ENCODE measurements around the gene PPP1R1C. TPM values are rescaled to one million over a fixed set of nuclear protein-coding genes. Genes with fewer than 3 reads are reported as not detected.

PPP1R1C gene
- total RNA-seq, 4 donors from 2014 or later: 0.58 TPM; not detected in 3

DNA sequence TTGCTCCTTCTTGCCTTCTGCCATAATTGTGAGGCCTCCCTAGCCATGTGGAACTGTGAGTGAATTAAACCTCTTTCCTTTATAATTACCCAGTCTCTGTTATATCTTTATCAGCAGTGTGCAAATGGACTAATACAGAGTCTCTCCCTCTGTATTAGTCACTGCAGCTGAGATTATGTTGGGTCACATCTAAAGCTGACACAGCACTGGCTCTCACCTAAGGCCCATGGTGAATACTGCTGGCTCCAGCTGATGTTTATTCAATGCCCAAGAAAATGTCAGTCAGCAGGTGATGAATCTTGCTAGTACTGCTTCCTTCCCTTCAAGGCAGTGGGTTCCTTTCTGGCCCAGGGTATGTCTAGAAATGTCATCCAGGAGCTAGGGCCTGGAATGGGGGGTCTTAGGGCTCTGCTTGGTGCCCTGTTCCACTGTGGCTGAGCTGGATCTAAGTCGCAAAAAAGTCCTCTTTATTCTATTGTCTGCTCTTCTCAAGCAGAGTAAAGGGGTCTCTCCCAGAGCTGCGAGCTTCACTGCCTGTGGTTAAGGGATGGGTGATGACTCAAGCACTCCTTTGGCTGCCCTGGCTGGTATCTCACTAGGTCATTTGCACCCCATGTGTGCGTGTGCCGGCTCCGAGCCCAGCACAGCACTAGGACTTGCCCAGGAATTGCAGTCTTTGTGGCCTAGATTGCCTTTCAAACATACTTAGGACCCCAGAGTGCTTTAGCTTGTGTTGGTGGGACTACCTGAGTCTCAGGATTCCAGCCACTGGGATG lies 29.9 kb downstream of the PPP1R1C start:
- no peaks in the 10 kb centered on the region for H3K36me3 ChIP-seq
- ATAC-seq: no peak
- no CpG with 5 or more reads among the region's 5 CpGs for WGBS, 2 donors (ENCODE audit: low coverage in 1 of 2)

DNA sequence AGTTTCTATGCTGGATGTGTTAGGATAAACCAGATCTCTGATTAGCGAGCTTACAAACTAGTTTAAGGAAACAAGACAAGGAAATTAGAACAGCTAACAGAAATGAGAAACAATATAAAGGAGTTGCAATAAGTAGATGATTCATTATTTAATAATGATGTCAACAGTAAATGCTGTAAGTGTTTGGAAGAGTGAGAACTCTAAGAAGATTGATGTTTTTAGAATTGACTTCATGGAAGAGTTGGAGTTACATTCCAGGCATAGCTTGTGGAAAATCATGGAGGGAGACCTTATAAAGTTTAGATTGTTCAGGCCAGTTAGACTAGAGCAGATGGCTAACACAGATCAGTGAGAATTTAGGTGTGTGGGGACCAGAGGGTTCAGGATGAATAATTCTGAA lies 32.6 kb downstream of the PPP1R1C start:
- Histone ChIP-seq H3K36me3 (no peaks in the 10 kb centered on the region), H3K27me3 (no peaks in the 10 kb centered on the region), H3K4me3 (no peak overlapping the region), H3K4me1 (peaks cover 0 to 32% (median 0%) of the 10 kb centered on the region in 3 donors), H3K9me3 (peaks cover 0 to 15% (median 0%) of the 10 kb centered on the region in 3 donors), H3K27ac (no peak overlapping the region)
- WGBS, 2 donors (ENCODE audit: low coverage in 1 of 2): 50 to 60% methylated on average over 1 of the region's 1 CpG
- no peak for TF ChIP-seq POLR2A (IDR thresholded peaks at IDR 0.05)
- no peak for TF ChIP-seq EP300 (IDR thresholded peaks at IDR 0.05)
- no peak for TF ChIP-seq POLR2AphosphoS5 (IDR thresholded peaks at IDR 0.05)
- TF ChIP-seq, protein P1, sequence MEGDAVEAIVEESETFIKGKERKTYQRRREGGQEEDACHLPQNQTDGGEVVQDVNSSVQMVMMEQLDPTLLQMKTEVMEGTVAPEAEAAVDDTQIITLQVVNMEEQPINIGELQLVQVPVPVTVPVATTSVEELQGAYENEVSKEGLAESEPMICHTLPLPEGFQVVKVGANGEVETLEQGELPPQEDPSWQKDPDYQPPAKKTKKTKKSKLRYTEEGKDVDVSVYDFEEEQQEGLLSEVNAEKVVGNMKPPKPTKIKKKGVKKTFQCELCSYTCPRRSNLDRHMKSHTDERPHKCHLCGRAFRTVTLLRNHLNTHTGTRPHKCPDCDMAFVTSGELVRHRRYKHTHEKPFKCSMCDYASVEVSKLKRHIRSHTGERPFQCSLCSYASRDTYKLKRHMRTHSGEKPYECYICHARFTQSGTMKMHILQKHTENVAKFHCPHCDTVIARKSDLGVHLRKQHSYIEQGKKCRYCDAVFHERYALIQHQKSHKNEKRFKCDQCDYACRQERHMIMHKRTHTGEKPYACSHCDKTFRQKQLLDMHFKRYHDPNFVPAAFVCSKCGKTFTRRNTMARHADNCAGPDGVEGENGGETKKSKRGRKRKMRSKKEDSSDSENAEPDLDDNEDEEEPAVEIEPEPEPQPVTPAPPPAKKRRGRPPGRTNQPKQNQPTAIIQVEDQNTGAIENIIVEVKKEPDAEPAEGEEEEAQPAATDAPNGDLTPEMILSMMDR (IDR thresholded peaks at IDR 0.05): no peak
- no peak for ATAC-seq

More for the DNA sequence above, 29.9 kb downstream of the PPP1R1C start:
- Histone ChIP-seq H3K27me3 (no peaks in the 10 kb centered on the region), H3K4me3 (no peak overlapping the region), H3K9me3 (peaks cover 0 to 9% (median 0%) of the 10 kb centered on the region in 3 donors), H3K4me1 (peaks cover 0 to 32% (median 0%) of the 10 kb centered on the region in 3 donors), H3K27ac (no peak overlapping the region)
- no peak for TF ChIP-seq POLR2AphosphoS5 (IDR thresholded peaks at IDR 0.05)
- TF ChIP-seq POLR2A (IDR thresholded peaks at IDR 0.05): no peak
- no peak for TF ChIP-seq EP300 (IDR thresholded peaks at IDR 0.05)
- TF ChIP-seq, protein P1 (IDR thresholded peaks at IDR 0.05): no peak

DNA sequence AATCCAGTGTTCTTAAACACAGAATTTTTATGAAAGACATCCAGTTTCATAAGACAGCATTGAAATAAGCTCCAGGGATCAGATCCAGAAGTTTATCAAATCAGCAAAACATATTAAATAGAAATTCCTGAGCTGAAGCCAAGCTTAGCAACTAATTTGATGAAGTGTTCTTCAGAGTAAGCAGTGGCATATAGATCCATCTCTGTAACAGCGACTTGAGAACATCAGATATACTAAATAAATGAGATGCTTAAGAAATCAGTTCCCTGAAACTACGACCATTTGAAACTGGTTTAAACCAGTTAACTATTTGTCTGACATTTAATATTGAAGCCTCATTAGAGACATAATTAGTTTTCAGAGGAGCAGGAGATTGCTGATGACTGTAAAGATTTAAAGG lies 34.1 kb downstream of the PPP1R1C start:
- H3K9me3 ChIP-seq: peaks cover 0 to 20% (median 0%) of the 10 kb centered on the region in 3 donors

DNA sequence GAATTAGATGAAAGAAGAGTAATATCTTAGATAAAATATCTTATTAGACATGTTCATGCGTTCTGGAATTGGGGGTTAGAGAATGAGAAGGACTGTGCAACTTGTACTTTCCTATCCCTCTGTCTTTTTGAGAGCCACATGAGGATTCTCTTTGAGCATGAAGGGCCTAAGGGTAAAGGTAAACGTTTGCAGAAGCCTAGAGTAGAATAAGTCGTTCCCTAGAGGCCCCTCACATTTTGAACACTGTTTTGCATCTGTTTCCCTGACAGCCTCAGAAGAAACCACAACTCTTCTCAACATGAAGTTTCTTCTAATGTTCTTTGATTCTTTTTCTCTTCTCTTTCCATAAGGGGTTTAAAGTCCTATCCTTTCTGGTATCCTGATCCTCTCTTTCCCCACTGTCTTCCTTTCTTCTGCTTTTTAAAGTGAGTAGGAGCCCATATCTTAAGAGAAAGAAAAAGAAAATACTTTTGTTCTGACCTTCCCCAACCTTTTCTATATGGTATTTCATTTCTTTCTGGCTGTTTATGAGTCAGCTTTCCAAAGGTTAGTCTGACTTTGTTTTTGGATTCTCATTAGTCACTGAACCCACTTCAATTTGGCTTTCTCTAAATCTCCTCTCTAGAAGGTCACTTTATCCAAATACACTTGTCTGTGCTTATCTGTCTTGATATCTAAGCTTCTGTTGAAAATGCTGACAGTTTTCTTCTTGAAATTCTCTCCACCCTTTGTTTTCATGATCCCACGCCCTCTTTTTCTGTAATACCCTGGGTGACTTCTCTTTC lies 34.8 kb downstream of the PPP1R1C start:
- no peak overlapping the region for H3K4me3 ChIP-seq
- no peaks in the 10 kb centered on the region for H3K36me3 ChIP-seq
- H3K27me3 ChIP-seq: no peaks in the 10 kb centered on the region
- H3K27ac ChIP-seq: peak overlapping the region in 1 of 4 donors; percentile 4
- 37 to 40% methylated on average over 3 to 4 of the region's 4 CpGs for WGBS, 2 donors (ENCODE audit: low coverage in 1 of 2)
- no peak for ATAC-seq
- H3K9me3 ChIP-seq: peaks cover 0 to 20% (median 0%) of the 10 kb centered on the region in 3 donors
- H3K4me1 ChIP-seq: peaks cover 0 to 25% (median 0%) of the 10 kb centered on the region in 3 donors
- TF ChIP-seq, protein P1 (IDR thresholded peaks at IDR 0.05): no peak
- TF ChIP-seq EP300 (IDR thresholded peaks at IDR 0.05) (no peak), POLR2AphosphoS5 (IDR thresholded peaks at IDR 0.05) (no peak), POLR2A (IDR thresholded peaks at IDR 0.05) (no peak)

More for the DNA sequence above, 34.1 kb downstream of the PPP1R1C start:
- 31 to 39% methylated on average over 2 of the region's 2 CpGs for WGBS, 2 donors (ENCODE audit: low coverage in 1 of 2)
- TF ChIP-seq, protein P1 (IDR thresholded peaks at IDR 0.05): no peak
- TF ChIP-seq EP300 (IDR thresholded peaks at IDR 0.05) (no peak), POLR2AphosphoS5 (IDR thresholded peaks at IDR 0.05) (no peak), POLR2A (IDR thresholded peaks at IDR 0.05) (no peak)
- Histone ChIP-seq H3K27me3 (no peaks in the 10 kb centered on the region), H3K36me3 (no peaks in the 10 kb centered on the region), H3K4me3 (no peak overlapping the region), H3K27ac (no peak overlapping the region), H3K4me1 (peaks cover 0 to 32% (median 0%) of the 10 kb centered on the region in 3 donors)
- no peak for ATAC-seq

Data from gastroesophageal sphincter (tissue), 4 donors.